Ascending aorta (tissue), 2 donors: ENCODE measurements around the gene GALNT9. TPM values are rescaled to one million over a fixed set of nuclear protein-coding genes. Genes with fewer than 3 reads are reported as not detected.

Experiments
- DNase-seq, 2 donors: peaks; one replicate each; pipeline ENCODE4 v3.0.0-alpha.2; 2019; ENCODE audit warnings: low spot score in 2 of 2
- H3K27ac ChIP-seq, 2 donors: fragments of 200-600 bp; sonication (generic); one replicate each; pipeline ENCODE4 v1.5.1; 2016 to 2017; ENCODE audit warnings: mild to moderate bottlenecking in 1 of 2
- H3K27me3 ChIP-seq: fragments of 200-600 bp; sonication (generic); one replicate; pipeline ENCODE4 v1.5.1; 2017
- H3K36me3 ChIP-seq, 2 donors: fragments of 200-600 bp; sonication (generic); one replicate each; pipeline ENCODE4 v1.5.1; 2016
- H3K4me1 ChIP-seq, 2 donors: fragments of 200-600 bp; sonication (generic); one replicate each; pipeline ENCODE4 v1.5.1; 2016 to 2017; ENCODE audit warnings: mild to moderate bottlenecking in 1 of 2
- H3K4me3 ChIP-seq, 2 donors: fragments of 200-600 bp; sonication (generic); one replicate each; pipeline ENCODE4 v1.5.1; 2016 to 2017; ENCODE audit warnings: mild to moderate bottlenecking in 1 of 2
- H3K9me3 ChIP-seq, 2 donors: fragments of 200-600 bp; sonication (generic); one replicate each; pipeline ENCODE4 v1.5.1; 2016
- CTCF ChIP-seq, 3 experiments: fragments of 200-600 bp in 2 of 3; fragments of 450-650 bp in 1 of 3; sonication (generic) in 2 of 3; IDR thresholded peaks; one replicate each; pipeline ENCODE4 v1.5.1; 2016 to 2019; ENCODE audit warnings: antibody characterized with exemption in 3 of 3, mild to moderate bottlenecking in 1 of 3, moderate library complexity in 1 of 3
- intact Hi-C: fragments of 100-400 bp; cut with DNase I; formaldehyde crosslinking; loops from one replicate; pipeline ENCODE4 v1.15.1; 2023
- total RNA-seq: library from RNA; depleted of rRNA; stranded (reverse); fragments of >200 nt; gene quantifications from one replicate; pipeline ENCODE4 v1.1.0, GENCODE V29; 2016

The GALNT9 gene
- total RNA-seq, 1 donor from 2014 or later: not detected

DNA sequence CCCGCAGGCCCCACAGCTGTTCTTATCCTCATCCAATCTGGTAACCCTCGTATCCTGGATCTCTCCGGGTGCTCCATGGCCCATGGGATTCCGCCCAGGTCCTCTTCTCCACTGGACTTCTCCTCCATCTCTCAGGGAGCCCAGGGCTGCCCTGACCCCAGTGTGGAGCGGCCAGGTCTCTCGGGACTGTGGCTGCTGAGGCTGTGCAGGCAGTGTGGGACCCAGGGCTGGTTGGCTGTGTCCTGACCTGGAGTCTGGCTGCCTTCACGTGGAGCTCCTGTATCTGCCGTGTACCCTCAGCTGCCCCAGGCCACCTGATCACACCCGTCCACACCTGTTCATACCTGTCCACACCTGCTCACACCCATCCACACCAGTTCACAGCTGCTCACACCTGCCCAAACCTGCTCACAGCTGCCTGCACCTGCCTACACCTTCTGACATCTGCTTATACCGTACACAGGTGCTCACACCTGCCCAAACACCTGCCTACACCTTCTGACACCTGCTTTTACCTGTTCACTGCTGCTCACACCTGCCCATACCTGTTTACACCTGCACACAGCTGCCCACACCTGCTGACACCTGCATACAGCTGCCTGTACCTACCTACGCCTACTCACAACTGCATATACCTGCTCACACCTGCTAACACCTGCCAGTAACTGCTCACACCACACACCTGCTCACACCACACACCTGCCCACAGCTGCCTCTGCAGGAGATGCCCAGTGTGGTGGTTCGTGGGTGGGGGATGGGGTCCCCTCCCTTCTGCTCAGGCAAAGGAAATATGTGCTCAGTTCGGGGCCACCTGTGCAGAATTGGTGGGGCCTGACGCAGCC, 92.2 kb downstream of the GALNT9 start:
- TF ChIP-seq CTCF (IDR thresholded peaks at IDR 0.05): no peak
- DNase-seq: no peak
- Histone ChIP-seq H3K4me1 (no peaks in the 10 kb centered on the region), H3K27ac (no peak overlapping the region), H3K9me3 (no peaks in the 10 kb centered on the region), H3K27me3 (no peaks in the 10 kb centered on the region), H3K4me3 (no peak overlapping the region), H3K36me3 (no peaks in the 10 kb centered on the region)
- intact Hi-C loops: no loop called here

GRCh38 chr12:132236129-132236929, 93.1 kb downstream of the GALNT9 start:
- DNase-seq: no peak
- Histone ChIP-seq H3K27me3 (no peaks in the 10 kb centered on the region), H3K4me3 (no peak overlapping the region), H3K9me3 (no peaks in the 10 kb centered on the region), H3K4me1 (no peaks in the 10 kb centered on the region), H3K36me3 (no peaks in the 10 kb centered on the region), H3K27ac (no peak overlapping the region)
- TF ChIP-seq CTCF (IDR thresholded peaks at IDR 0.05): no peak
- intact Hi-C loops: no loop called here

GRCh38 chr12:132235116-132235820, 94.1 kb downstream of the GALNT9 start:
- Histone ChIP-seq H3K27me3 (no peaks in the 10 kb centered on the region), H3K27ac (no peak overlapping the region), H3K9me3 (no peaks in the 10 kb centered on the region), H3K36me3 (no peaks in the 10 kb centered on the region), H3K4me3 (no peak overlapping the region), H3K4me1 (no peaks in the 10 kb centered on the region)
- no peak for TF ChIP-seq CTCF (IDR thresholded peaks at IDR 0.05)
- intact Hi-C loops: no loop called here
- no peak for DNase-seq

DNA sequence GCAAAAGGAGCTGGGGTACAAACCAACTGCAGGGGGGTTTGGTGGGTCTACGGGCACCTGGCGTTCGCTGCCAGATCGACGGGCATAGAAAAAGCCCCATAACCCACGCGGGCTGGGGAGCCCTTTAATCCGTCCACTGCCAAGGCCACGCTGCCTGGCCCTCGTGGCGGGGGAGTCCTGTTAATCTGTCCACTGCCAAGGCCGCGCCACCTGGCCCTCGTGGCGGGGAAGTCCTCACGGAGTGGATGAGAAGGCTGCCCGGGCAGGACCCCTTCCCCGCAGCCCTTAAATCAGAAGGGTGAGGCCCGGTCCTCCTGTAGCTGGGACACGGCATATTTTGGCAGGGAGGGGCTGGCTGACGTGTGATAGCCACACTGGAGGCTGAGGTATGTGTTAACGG, 99.0 kb downstream of the GALNT9 start:
- intact Hi-C loops: no loop called here
- DNase-seq: no peak
- H3K36me3 ChIP-seq: no peaks in the 10 kb centered on the region
- H3K27me3 ChIP-seq: peaks cover 7% of the 10 kb centered on the region
- H3K4me1 ChIP-seq: no peaks in the 10 kb centered on the region
- no peaks in the 10 kb centered on the region for H3K9me3 ChIP-seq
- H3K27ac ChIP-seq: no peak overlapping the region
- no peak overlapping the region for H3K4me3 ChIP-seq
- no peak for TF ChIP-seq CTCF (IDR thresholded peaks at IDR 0.05)

GRCh38 chr12:132229926-132230325, 99.5 kb downstream of the GALNT9 start:
- Histone ChIP-seq H3K36me3 (no peaks in the 10 kb centered on the region), H3K4me1 (no peaks in the 10 kb centered on the region), H3K27ac (no peak overlapping the region), H3K27me3 (peaks cover 7% of the 10 kb centered on the region), H3K9me3 (no peaks in the 10 kb centered on the region), H3K4me3 (no peak overlapping the region)
- no peak for TF ChIP-seq CTCF (IDR thresholded peaks at IDR 0.05)
- intact Hi-C loops: no loop called here
- DNase-seq: no peak
